ENCODE data around the gene STYK1. TPM values are rescaled to one million over a fixed set of nuclear protein-coding genes. Genes with fewer than 3 reads are reported as not detected.

STYK1 gene
- under 1 TPM in 4 of 6 donors, not detected in 2; 0.12 to 0.55 (median 0.23) TPM for total RNA-seq
- polyA plus RNA-seq, result under 1 TPM; 0.04 to 0.07 TPM

DNA sequence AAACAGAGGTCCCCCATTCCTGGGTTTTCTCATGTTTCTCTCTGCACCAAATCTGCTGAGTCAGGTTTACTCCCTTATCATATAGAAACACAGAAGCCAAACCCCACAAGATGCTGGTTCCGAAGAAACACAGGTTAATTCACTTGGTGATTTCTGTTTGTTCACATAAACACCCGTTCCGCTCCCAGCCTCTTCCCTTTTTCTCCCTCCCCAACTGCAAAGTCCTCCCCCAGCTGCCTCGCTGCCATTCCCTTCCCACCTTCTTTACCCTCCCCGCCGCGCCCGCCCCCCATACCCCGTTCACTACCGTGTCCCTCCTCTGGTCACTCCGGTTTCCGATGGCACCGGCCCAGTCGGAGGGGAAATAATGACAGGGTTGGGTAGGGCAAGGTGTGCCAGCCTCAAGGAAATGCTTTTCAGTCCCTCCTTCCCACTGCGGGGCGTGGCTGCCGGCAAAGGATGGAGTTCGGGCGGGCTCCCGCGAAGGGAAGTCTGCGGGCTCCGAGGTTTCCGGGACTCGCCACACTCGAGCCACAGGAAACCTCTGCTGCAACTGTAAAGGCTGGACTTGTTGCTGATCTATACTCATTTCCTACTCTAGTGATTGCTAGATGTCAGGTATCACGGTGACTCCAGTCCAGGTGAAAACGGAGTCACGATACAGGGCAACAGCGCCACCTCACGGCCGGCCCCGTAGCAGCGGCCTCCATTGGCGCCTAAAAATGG is at the start of gene STYK1:
STYK1 (minus strand) TSS at position 394 of the 726 bp plus-strand sequence. CDS start 39,434 bp downstream, outside the sequence.
- TF ChIP-seq, protein P1, sequence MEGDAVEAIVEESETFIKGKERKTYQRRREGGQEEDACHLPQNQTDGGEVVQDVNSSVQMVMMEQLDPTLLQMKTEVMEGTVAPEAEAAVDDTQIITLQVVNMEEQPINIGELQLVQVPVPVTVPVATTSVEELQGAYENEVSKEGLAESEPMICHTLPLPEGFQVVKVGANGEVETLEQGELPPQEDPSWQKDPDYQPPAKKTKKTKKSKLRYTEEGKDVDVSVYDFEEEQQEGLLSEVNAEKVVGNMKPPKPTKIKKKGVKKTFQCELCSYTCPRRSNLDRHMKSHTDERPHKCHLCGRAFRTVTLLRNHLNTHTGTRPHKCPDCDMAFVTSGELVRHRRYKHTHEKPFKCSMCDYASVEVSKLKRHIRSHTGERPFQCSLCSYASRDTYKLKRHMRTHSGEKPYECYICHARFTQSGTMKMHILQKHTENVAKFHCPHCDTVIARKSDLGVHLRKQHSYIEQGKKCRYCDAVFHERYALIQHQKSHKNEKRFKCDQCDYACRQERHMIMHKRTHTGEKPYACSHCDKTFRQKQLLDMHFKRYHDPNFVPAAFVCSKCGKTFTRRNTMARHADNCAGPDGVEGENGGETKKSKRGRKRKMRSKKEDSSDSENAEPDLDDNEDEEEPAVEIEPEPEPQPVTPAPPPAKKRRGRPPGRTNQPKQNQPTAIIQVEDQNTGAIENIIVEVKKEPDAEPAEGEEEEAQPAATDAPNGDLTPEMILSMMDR (IDR thresholded peaks at IDR 0.05), result peak; percentile 77 to 91 (median 79)
- Histone ChIP-seq H3K27me3 (no peaks in the 10 kb centered on the region), H3K27ac (no peak within 1 kb of the TSS), H3K4me3 (peak within 1 kb of the TSS; percentile 2 to 55 (median 36)), H3K9me3 (no peaks in the 10 kb centered on the region), H3K4me1 (no peaks in the 10 kb centered on the region), H3K36me3 (no peaks in the 10 kb centered on the region)
- FAIRE-seq (no peak), DNase-seq (peak; percentile 28 to 87 (median 62)), ATAC-seq (peak; percentile 89 to 97 (median 92))
- intact Hi-C loops (cut with DNase I), result no loop called here
- WGBS, 2 donors, result 1% methylated on average over 35 of the region's 35 CpGs

GRCh38 chr12:10722905-10723746 is 49.3 kb upstream of the STYK1 start, which contains the start of gene YBX3:
Gene YBX3, minus strand, starts transcription at chr12:10723323. Its CDS starts 212 bp downstream, at chr12:10723111.
- intact Hi-C loops (cut with DNase I), result no loop called here
- TF ChIP-seq, protein P1 (IDR thresholded peaks at IDR 0.05), result no peak
- Histone ChIP-seq H3K4me3 (peak within 1 kb of the TSS; percentile 80 to 93 (median 84)), H3K4me1 (peaks cover 8 to 34% (median 14%) of the 10 kb centered on the region in 3 donors), H3K36me3 (no peaks in the 10 kb centered on the region), H3K27ac (peak within 1 kb of the TSS; percentile 95 to 98 (median 98)), H3K27me3 (no peaks in the 10 kb centered on the region), H3K9me3 (no peaks in the 10 kb centered on the region)
- FAIRE-seq (no peak), DNase-seq (peak; percentile 90 to 93 (median 90)), ATAC-seq (peak; percentile 64 to 80 (median 78))
- WGBS, 2 donors, result 0 to 1% methylated on average over 71 to 95 of the region's 95 CpGs

DNA sequence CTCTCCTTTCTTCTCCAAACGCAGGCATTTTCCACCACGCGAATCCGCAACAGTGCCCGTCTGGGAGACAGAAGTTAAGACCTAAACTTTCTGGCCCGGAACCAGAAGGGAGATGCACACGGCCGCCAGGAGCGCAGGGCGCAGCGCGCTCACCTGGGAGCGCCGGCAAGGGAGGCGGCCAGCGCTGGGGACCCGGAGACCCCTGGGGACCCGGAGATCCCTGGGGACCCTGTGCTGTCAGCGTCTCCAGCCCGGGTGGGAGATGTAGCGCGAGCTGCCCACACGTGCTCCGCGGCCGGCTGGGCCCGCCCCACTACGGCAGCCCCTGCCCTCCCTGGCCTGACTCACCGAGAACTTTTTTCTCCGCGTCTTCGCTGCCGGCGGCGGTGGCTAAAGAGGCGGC is 48.7 kb upstream of the STYK1 start:
- intact Hi-C loops (cut with DNase I), result no loop called here
- Histone ChIP-seq H3K36me3 (no peaks in the 10 kb centered on the region), H3K4me3 (peak overlapping the region; percentile 80 to 93 (median 84)), H3K27me3 (no peaks in the 10 kb centered on the region), H3K4me1 (peaks cover 14 to 40% (median 20%) of the 10 kb centered on the region in 3 donors), H3K27ac (peak overlapping the region; percentile 95 to 98 (median 98)), H3K9me3 (no peaks in the 10 kb centered on the region)
- peak; percentile 31 to 47 (median 38) for ATAC-seq
- TF ChIP-seq, protein P1 (IDR thresholded peaks at IDR 0.05), result no peak
- FAIRE-seq, result no peak
- 0% methylated on average over 28 to 36 of the region's 36 CpGs for WGBS, 2 donors
- DNase-seq, result peak in 5 of 6 donors; percentile 56 to 82 (median 73)

DNA sequence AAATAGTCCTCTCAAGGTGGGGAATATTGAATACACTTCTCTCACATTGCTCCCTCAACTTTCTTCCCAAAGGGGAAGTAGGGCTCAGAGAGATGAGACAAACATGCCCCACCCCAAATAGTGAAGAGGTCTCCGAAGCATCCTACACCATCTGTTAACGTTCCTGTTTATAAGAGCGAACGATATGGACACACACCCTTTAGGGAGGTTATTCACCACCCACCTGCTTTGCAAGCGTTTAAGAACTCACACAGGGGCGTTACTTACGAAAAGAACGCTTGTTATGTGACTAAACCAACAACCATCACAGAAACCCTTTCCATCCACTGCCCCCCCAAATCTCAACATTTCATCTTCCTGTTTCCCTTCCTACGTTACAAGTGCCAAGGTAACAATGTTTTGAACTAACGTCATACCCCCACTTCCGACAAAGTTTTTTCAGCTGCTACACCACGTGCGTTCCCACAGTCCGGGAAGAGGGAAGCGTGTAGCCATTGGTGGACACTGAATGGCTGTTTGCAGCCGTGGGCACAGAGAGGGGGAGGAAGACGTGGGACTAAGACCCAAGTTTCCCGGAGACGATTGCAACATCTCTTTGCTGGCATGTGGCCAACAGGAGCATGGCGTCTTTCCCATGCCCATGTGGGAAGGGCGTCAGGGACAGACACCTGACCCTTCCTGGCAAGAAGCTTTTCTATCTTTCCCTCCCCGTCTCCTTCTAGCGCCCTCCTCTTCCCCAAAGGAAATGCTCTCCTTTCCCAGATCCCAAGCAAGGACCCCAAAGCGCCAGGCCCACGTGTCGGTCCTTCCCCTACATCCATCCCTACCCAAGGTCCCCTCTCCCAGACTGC is 48.0 kb upstream of the STYK1 start:
- FAIRE-seq, result peak; percentile 89
- TF ChIP-seq, protein P1 (IDR thresholded peaks at IDR 0.05), result no peak
- peak; percentile 96 to 99 (median 98) for DNase-seq
- 0% methylated on average over 25 to 26 of the region's 26 CpGs for WGBS, 2 donors
- no peaks in the 10 kb centered on the region for H3K27me3 ChIP-seq
- H3K36me3 ChIP-seq, result no peaks in the 10 kb centered on the region
- peak overlapping the region; percentile 80 to 93 (median 84) for H3K4me3 ChIP-seq
- no peaks in the 10 kb centered on the region for H3K9me3 ChIP-seq
- intact Hi-C loops (cut with DNase I), result no loop called here
- peak overlapping the region; percentile 95 to 98 (median 98) for H3K27ac ChIP-seq
- H3K4me1 ChIP-seq, result peaks cover 19 to 46% (median 26%) of the 10 kb centered on the region in 3 donors
- ATAC-seq, result peak; percentile 83 to 90 (median 88)

All from pancreas (tissue), 10 donors.